ENCODE data around the gene TAAR8. TPM values are rescaled to one million over a fixed set of nuclear protein-coding genes. Genes with fewer than 3 reads are reported as not detected.

Gene TAAR8, protein sequence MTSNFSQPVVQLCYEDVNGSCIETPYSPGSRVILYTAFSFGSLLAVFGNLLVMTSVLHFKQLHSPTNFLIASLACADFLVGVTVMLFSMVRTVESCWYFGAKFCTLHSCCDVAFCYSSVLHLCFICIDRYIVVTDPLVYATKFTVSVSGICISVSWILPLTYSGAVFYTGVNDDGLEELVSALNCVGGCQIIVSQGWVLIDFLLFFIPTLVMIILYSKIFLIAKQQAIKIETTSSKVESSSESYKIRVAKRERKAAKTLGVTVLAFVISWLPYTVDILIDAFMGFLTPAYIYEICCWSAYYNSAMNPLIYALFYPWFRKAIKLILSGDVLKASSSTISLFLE
- total RNA-seq (2021), result not detected in 2 replicates
- not detected for Bru-seq, nascent RNA
- not detected for BruChase-seq, experiment 1, labeled RNA remaining after a 2-hour chase
- not detected for BruChase-seq, experiment 2, labeled RNA remaining after a 6-hour chase
- long read RNA-seq, result 0 reads

DNA sequence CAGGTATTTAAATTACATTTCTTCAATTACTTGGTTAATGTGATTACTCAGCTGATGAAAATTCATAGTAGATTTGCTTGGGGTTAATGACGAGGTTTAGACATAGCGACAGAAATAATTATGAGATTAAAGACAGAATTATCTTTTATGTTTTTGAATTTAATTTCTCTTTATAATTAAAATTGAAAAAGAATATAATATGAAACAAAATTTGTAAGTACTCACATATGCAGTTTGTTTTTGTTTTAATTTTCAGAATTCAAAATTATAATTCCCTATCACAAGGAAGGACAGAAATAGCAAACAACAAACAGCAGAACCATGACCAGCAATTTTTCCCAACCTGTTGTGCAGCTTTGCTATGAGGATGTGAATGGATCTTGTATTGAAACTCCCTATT, at the start of gene TAAR8:
TSS of gene TAAR8 (plus strand) at position 301 of the 400 bp plus-strand sequence. CDS start at position 322, 21 bp downstream.
- POLR2A ChIA-PET (ENCODE audit: unreplicated experiment), result no interaction called here
- no peak within 1 kb of the TSS for H2AFZ ChIP-seq
- CTCF ChIA-PET, result no interaction called here
- no peaks in the 10 kb centered on the region for H3K4me1 ChIP-seq (replicated peaks; ENCODE audit: insufficient read depth)
- intact Hi-C loops (cut with micrococcal nuclease; ENCODE audit: unreplicated experiment), result no loop called here
- DNase-seq, result no peak
- no peaks in the 10 kb centered on the region for H3K79me2 ChIP-seq (ENCODE audit: low read depth)
- H3K9me2 ChIP-seq (ENCODE audit: insufficient read depth), result no peaks in the 10 kb centered on the region
- TF ChIP-seq EZH2 (IDR thresholded peaks at IDR 0.05; ENCODE audit: low read depth), result no peak
- TF ChIP-seq, protein P1, sequence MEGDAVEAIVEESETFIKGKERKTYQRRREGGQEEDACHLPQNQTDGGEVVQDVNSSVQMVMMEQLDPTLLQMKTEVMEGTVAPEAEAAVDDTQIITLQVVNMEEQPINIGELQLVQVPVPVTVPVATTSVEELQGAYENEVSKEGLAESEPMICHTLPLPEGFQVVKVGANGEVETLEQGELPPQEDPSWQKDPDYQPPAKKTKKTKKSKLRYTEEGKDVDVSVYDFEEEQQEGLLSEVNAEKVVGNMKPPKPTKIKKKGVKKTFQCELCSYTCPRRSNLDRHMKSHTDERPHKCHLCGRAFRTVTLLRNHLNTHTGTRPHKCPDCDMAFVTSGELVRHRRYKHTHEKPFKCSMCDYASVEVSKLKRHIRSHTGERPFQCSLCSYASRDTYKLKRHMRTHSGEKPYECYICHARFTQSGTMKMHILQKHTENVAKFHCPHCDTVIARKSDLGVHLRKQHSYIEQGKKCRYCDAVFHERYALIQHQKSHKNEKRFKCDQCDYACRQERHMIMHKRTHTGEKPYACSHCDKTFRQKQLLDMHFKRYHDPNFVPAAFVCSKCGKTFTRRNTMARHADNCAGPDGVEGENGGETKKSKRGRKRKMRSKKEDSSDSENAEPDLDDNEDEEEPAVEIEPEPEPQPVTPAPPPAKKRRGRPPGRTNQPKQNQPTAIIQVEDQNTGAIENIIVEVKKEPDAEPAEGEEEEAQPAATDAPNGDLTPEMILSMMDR (conservative IDR thresholded peaks at IDR 0.05), result no peak
- H3K4me3 ChIP-seq, result no peak within 1 kb of the TSS
- no peaks in the 10 kb centered on the region for H4K20me1 ChIP-seq (ENCODE audit: insufficient read depth)
- H3F3A ChIP-seq (ENCODE audit: insufficient read depth, low read depth), result no peaks in the 10 kb centered on the region
- no peaks in the 10 kb centered on the region for H3K27me3 ChIP-seq (ENCODE audit: insufficient read depth, low read depth)
- no peak within 1 kb of the TSS for H3K4me2 ChIP-seq
- H3K9me3 ChIP-seq (ENCODE audit: insufficient read depth, low read depth), result peaks cover 4% of the 10 kb centered on the region; the same call in 1 of the 2 replicates
- no peaks in the 10 kb centered on the region for H3K36me3 ChIP-seq (ENCODE audit: low read depth)
- no peak within 1 kb of the TSS for H3K27ac ChIP-seq
- BruUV-seq (replicated peaks), result no TSS peak

- Histone ChIP-seq H4K20me1 (ENCODE audit: insufficient read depth) (no peaks in the 10 kb centered on the region), H3K4me3 (no peak overlapping the region), H3K27ac (no peak overlapping the region), H3K27me3 (ENCODE audit: insufficient read depth, low read depth) (no peaks in the 10 kb centered on the region), H3F3A (ENCODE audit: insufficient read depth, low read depth) (no peaks in the 10 kb centered on the region), H3K9me3 (ENCODE audit: insufficient read depth, low read depth) (no peaks in the 10 kb centered on the region), H3K4me1 (replicated peaks; ENCODE audit: insufficient read depth) (no peaks in the 10 kb centered on the region), H3K4me2 (no peak overlapping the region), H3K9me2 (ENCODE audit: insufficient read depth) (no peaks in the 10 kb centered on the region), H2AFZ (no peak overlapping the region), H3K36me3 (ENCODE audit: low read depth) (peaks cover 10% of the 10 kb centered on the region; the same call in 1 of the 2 replicates), H3K79me2 (ENCODE audit: low read depth) (peaks cover 51% of the 10 kb centered on the region)
- POLR2A ChIA-PET (ENCODE audit: unreplicated experiment), result no interaction called here
- no TSS peak for BruUV-seq (replicated peaks)
- intact Hi-C loops (cut with micrococcal nuclease; ENCODE audit: unreplicated experiment), result no loop called here
- CTCF ChIA-PET, result no interaction called here
- DNase-seq, result no peak
- no peak for TF ChIP-seq EZH2 (IDR thresholded peaks at IDR 0.05; ENCODE audit: low read depth)
- TF ChIP-seq, protein P1 (conservative IDR thresholded peaks at IDR 0.05), result no peak
These were observed 47.7 kb upstream of the TAAR8 start for GRCh38 chr6:132504757-132505156.

DNA sequence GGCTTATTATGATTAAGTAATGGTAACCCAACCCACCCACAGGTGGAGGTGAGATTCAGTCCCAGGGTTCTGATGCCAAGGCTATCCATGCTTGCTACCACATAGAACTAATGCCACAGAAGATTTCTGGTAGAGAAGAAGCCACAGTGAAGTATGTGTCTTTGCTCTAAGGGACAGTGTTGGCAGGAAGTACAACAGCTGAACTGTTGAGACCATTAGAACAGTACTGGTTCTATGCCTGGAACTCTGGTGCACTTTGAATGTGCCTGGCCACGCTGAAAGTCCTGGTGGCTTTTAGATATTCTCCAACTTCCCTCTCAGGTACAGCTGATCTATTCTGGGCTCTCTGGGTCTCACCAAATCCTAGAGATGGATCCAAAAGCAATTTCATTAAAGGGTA, 47.3 kb upstream of the TAAR8 start:
- Histone ChIP-seq H3K4me2 (no peak overlapping the region), H3K4me1 (replicated peaks; ENCODE audit: insufficient read depth) (no peaks in the 10 kb centered on the region), H3K4me3 (no peak overlapping the region), H3K27ac (no peak overlapping the region), H2AFZ (no peak overlapping the region), H3K9me3 (ENCODE audit: insufficient read depth, low read depth) (no peaks in the 10 kb centered on the region), H3F3A (ENCODE audit: insufficient read depth, low read depth) (no peaks in the 10 kb centered on the region), H3K36me3 (ENCODE audit: low read depth) (peaks cover 10% of the 10 kb centered on the region; the same call in 1 of the 2 replicates), H4K20me1 (ENCODE audit: insufficient read depth) (no peaks in the 10 kb centered on the region), H3K79me2 (ENCODE audit: low read depth) (peaks cover 55% of the 10 kb centered on the region), H3K9me2 (ENCODE audit: insufficient read depth) (no peaks in the 10 kb centered on the region), H3K27me3 (ENCODE audit: insufficient read depth, low read depth) (no peaks in the 10 kb centered on the region)
- no peak for TF ChIP-seq EZH2 (IDR thresholded peaks at IDR 0.05; ENCODE audit: low read depth)
- TF ChIP-seq, protein P1 (conservative IDR thresholded peaks at IDR 0.05), result no peak
- ChIA-PET CTCF (no interaction called here), POLR2A (ENCODE audit: unreplicated experiment) (no interaction called here)
- intact Hi-C loops (cut with micrococcal nuclease; ENCODE audit: unreplicated experiment), result no loop called here
- no TSS peak for BruUV-seq (replicated peaks)
- DNase-seq, result no peak
